ENCODE measurements around the gene KRTAP10-5. TPM values are rescaled to one million over a fixed set of nuclear protein-coding genes. Genes with fewer than 3 reads are reported as not detected.
A peak's percentile ranks its signal among the peaks of the same experiment; 100 is the strongest.

KRTAP10-5 gene
- total and polyA plus RNA-seq, 5 donors = not detected

DNA sequence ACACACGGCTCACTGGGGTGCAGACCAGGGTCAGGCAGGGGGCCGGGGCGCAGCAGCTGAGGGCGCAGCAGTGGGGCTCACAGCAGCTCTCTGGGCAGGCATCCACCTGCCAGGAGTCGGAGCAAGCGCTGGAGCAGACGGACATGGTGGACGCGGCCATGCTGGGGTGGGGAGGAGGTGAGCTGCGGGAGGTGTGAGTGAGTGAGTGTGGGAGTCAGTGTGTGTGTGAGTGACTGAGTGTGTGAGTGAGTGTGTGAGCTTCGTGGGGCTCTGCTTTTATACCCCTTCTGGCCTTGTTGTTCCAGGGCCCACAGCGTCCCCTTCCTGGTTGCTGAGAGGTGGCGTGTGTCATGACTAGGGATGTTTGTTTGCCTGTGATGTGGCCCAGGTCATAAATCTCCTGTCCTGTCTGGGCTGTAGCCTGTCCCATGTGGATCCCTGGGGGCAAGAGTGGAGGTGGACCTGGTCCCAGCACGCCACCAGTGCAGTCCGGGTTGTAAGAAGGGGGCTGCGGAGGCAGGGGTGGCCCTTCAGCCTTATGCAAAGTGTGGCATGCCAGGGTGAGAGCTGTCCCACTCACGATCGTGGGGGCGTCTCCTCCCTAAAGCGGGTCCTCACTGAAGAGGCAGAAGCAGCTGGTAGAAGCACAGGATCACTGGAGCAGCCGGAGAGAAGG, 40.3 kb downstream of the KRTAP10-5 start, which contains the start of gene KRTAP10-1:
Gene KRTAP10-1 (minus strand): TSS at position 205 of the 676 bp plus-strand sequence. CDS start 45 bp downstream, at position 160.
- ATAC-seq = peak in 1 of 2 donors; percentile 29
- Histone ChIP-seq H3K4me1 (ENCODE audit: control insufficient read depth, insufficient read depth, low read length) (no peaks in the 10 kb centered on the region), H3K27me3 (ENCODE audit: control insufficient read depth, insufficient read depth) (no peaks in the 10 kb centered on the region), H3K9me3 (ENCODE audit: control insufficient read depth, low read length) (no peaks in the 10 kb centered on the region), H3K27ac (ENCODE audit: low read length) (no peak within 1 kb of the TSS), H3K4me3 (ENCODE audit: low read length) (no peak within 1 kb of the TSS)
- DNase-seq = peak in 1 of 3 donors; percentile 37
- 80% methylated on average over 21 of the region's 21 CpGs for WGBS
- intact Hi-C loops (cut with DNase I) = no loop called here

GRCh38 chr21:44539046-44539445, 41.4 kb downstream of the KRTAP10-5 start:
- Histone ChIP-seq H3K4me1 (ENCODE audit: control insufficient read depth, insufficient read depth, low read length) (no peaks in the 10 kb centered on the region), H3K27ac (ENCODE audit: low read length) (no peak overlapping the region), H3K9me3 (ENCODE audit: control insufficient read depth, low read length) (no peaks in the 10 kb centered on the region), H3K27me3 (ENCODE audit: control insufficient read depth, insufficient read depth) (no peaks in the 10 kb centered on the region), H3K4me3 (ENCODE audit: low read length) (no peak overlapping the region)
- intact Hi-C loops (cut with DNase I) = no loop called here
- ATAC-seq (no peak), DNase-seq (peak in 1 of 3 donors; percentile 33)
- 75% methylated on average over 14 of the region's 14 CpGs for WGBS

GRCh38 chr21:44537930-44538911, 42.2 kb downstream of the KRTAP10-5 start:
- ATAC-seq (no peak), DNase-seq (peak in 1 of 3 donors; percentile 42)
- no peak overlapping the region for H3K4me3 ChIP-seq (ENCODE audit: low read length)
- intact Hi-C loops (cut with DNase I) = no loop called here
- no peaks in the 10 kb centered on the region for H3K4me1 ChIP-seq (ENCODE audit: control insufficient read depth, insufficient read depth, low read length)
- H3K9me3 ChIP-seq (ENCODE audit: control insufficient read depth, low read length) = no peaks in the 10 kb centered on the region
- H3K27ac ChIP-seq (ENCODE audit: low read length) = no peak overlapping the region
- no peaks in the 10 kb centered on the region for H3K27me3 ChIP-seq (ENCODE audit: control insufficient read depth, insufficient read depth)
- 93% methylated on average over 33 of the region's 33 CpGs for WGBS

GRCh38 chr21:44535963-44536362, 44.4 kb downstream of the KRTAP10-5 start:
- intact Hi-C loops (cut with DNase I) = no loop called here
- Histone ChIP-seq H3K27ac (ENCODE audit: low read length) (no peak overlapping the region), H3K4me1 (ENCODE audit: control insufficient read depth, insufficient read depth, low read length) (no peaks in the 10 kb centered on the region), H3K4me3 (ENCODE audit: low read length) (no peak overlapping the region), H3K27me3 (ENCODE audit: control insufficient read depth, insufficient read depth) (no peaks in the 10 kb centered on the region), H3K9me3 (ENCODE audit: control insufficient read depth, low read length) (no peaks in the 10 kb centered on the region)
- DNase-seq (peak in 1 of 3 donors; percentile 30), ATAC-seq (no peak)
- 47% methylated on average over 7 of the region's 7 CpGs for WGBS

GRCh38 chr21:44534688-44535087, 45.7 kb downstream of the KRTAP10-5 start:
- Histone ChIP-seq H3K4me1 (ENCODE audit: control insufficient read depth, insufficient read depth, low read length) (no peaks in the 10 kb centered on the region), H3K27ac (ENCODE audit: low read length) (no peak overlapping the region), H3K27me3 (ENCODE audit: control insufficient read depth, insufficient read depth) (no peaks in the 10 kb centered on the region), H3K4me3 (ENCODE audit: low read length) (no peak overlapping the region), H3K9me3 (ENCODE audit: control insufficient read depth, low read length) (no peaks in the 10 kb centered on the region)
- no peak for DNase-seq
- intact Hi-C loops (cut with DNase I) = no loop called here
- 94% methylated on average over 6 of the region's 6 CpGs for WGBS
- ATAC-seq = no peak

DNA sequence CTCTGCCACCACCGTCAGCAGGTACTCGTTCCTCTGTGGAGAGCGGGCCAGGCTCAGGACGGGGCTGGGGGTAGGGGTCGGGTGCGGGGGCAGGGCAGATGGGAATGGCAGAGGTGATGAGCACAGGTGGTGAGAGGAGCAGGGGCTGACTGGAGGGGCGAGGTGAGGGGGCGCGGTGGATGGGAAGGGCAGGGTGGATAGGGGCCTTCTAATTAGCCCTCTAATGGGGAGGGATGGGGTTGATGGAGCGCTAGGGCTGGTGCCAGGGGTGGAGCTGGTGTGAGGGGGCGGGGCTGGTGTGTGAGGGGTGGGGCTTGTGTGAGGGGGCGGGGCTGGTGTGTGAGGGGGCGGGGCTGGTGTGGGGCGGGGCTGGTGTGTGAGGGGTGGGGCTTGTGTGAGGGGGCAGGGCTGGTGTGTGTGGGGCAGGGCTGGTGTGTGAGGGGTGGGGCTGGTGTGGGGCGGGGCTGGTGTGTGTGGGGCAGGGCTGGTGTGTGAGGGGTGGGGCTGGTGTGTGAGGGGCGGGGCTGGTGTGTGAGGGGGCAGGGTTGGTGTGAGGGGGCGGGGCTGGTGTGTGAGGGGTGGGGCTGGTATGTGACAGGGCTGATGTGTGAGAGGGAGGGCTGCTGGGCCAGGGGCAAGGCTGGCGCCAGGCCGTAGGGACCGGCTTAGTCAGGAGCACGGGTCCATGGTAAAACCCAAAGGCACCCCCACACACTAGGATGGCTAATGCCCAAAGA, 46.3 kb downstream of the KRTAP10-5 start:
- no peaks in the 10 kb centered on the region for H3K27me3 ChIP-seq (ENCODE audit: control insufficient read depth, insufficient read depth)
- DNase-seq (peak in 1 of 3 donors; percentile 41), ATAC-seq (no peak)
- no peak overlapping the region for H3K4me3 ChIP-seq (ENCODE audit: low read length)
- intact Hi-C loops (cut with DNase I) = no loop called here
- 87% methylated on average over 21 of the region's 21 CpGs for WGBS
- H3K27ac ChIP-seq (ENCODE audit: low read length) = no peak overlapping the region
- H3K9me3 ChIP-seq (ENCODE audit: control insufficient read depth, low read length) = no peaks in the 10 kb centered on the region
- no peaks in the 10 kb centered on the region for H3K4me1 ChIP-seq (ENCODE audit: control insufficient read depth, insufficient read depth, low read length)

GRCh38 chr21:44533121-44533890, 47.1 kb downstream of the KRTAP10-5 start:
- 92% methylated on average over 37 of the region's 37 CpGs for WGBS
- no peaks in the 10 kb centered on the region for H3K9me3 ChIP-seq (ENCODE audit: control insufficient read depth, low read length)
- no peak overlapping the region for H3K4me3 ChIP-seq (ENCODE audit: low read length)
- peak in 1 of 3 donors; percentile 38 for DNase-seq
- ATAC-seq = peak in 1 of 2 donors; percentile 8
- H3K27ac ChIP-seq (ENCODE audit: low read length) = no peak overlapping the region
- no peaks in the 10 kb centered on the region for H3K27me3 ChIP-seq (ENCODE audit: control insufficient read depth, insufficient read depth)
- H3K4me1 ChIP-seq (ENCODE audit: control insufficient read depth, insufficient read depth, low read length) = no peaks in the 10 kb centered on the region
- intact Hi-C loops (cut with DNase I) = no loop called here

DNA sequence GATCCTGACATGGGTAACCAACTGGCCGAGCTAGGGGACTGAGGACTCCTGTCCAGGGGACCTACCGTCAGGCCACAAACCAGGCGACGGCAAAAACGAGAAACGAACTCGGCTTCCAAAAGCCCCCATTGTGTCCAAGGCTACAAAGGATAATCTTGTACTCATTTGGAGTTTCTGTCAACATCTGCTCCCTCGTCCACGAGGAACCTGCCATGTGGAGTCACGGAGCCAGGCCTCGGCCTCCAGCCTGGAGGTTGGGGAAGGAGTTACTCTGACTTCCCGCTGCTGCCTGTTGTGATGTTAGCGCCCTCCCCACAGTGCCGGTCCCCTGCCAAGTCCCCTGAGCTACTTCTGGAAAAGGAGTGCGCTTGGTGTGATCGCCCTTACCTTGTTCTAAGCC, 47.7 kb downstream of the KRTAP10-5 start:
- DNase-seq = no peak
- Histone ChIP-seq H3K27ac (ENCODE audit: low read length) (no peak overlapping the region), H3K4me3 (ENCODE audit: low read length) (no peak overlapping the region), H3K9me3 (ENCODE audit: control insufficient read depth, low read length) (no peaks in the 10 kb centered on the region), H3K4me1 (ENCODE audit: control insufficient read depth, insufficient read depth, low read length) (no peaks in the 10 kb centered on the region), H3K27me3 (ENCODE audit: control insufficient read depth, insufficient read depth) (no peaks in the 10 kb centered on the region)
- 86% methylated on average over 16 of the region's 16 CpGs for WGBS
- intact Hi-C loops (cut with DNase I) = no loop called here
- ATAC-seq = no peak

DNA sequence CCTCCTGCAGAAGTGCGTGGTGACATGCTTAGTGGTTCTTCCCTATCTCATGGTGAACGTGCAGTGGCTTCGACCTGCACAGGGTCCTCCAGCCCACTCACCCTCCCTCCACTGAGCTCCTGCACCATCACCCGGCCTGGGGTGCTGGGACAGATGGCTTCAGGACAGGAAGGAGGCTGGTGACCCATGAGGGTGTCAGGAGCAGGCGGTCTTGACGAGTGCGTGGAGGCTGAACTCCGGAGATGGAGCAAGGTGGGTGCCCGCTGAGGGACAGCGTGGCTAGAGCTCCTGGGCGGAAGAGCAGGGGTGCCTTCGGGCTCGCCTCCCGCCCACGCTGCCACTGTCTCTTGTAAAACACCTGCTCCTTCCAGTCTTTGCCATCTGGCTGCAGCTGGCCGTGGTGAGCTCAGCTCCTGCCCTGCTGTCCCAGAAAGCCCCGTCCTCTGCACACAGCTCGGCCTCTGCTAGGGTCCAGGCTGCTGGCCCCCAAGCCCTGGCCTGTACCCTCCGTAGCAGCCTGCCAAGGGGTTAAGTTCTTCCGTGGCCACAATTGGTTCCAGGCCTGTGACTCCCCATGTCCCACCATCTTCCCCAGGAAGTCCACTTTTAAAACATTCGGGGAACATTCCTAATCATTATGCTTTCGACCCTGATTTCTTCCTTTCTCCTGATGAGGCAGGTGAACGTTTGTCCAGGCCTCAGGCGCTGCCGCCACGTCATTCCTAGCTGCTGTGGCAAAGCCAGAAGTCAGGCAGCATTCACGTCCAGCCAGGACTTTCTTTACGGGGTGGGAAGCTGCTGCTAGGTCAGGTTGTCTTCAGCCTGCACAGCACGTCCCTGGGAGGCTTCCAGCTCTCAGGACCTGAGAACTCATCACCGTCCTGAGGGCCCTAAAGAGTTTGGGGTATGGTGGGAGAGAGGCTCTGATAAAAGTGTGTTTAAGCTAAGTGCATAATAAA, 48.5 kb downstream of the KRTAP10-5 start:
- no peak for ATAC-seq
- no peak overlapping the region for H3K4me3 ChIP-seq (ENCODE audit: low read length)
- H3K9me3 ChIP-seq (ENCODE audit: control insufficient read depth, low read length) = no peaks in the 10 kb centered on the region
- H3K27ac ChIP-seq (ENCODE audit: low read length) = no peak overlapping the region
- no peaks in the 10 kb centered on the region for H3K4me1 ChIP-seq (ENCODE audit: control insufficient read depth, insufficient read depth, low read length)
- H3K27me3 ChIP-seq (ENCODE audit: control insufficient read depth, insufficient read depth) = no peaks in the 10 kb centered on the region
- intact Hi-C loops (cut with DNase I) = no loop called here
- WGBS = 78% methylated on average over 30 of the region's 30 CpGs
- DNase-seq = peak in 1 of 3 donors; percentile 35

All from right cardiac atrium (tissue), 5 donors.